ENCODE results near the gene RBM14.
"Not testable (repeated sequence)": the region's sequence is repeated elsewhere in the genome, so short reads cannot be mapped to it uniquely, and the experiment has no call there.

RBM14 gene

GRCh38 chr11:66600219-66600618 is 16.2 kb upstream of the RBM14 start:
- no peak overlapping the region for H3K4me3 ChIP-seq (ENCODE audit: low read length)
- H3K27me3 ChIP-seq (ENCODE audit: insufficient read depth, low read length): no peaks in the 10 kb centered on the region
- H3K27ac ChIP-seq (ENCODE audit: low read depth, low read length): no peak overlapping the region
- H3K9ac ChIP-seq (ENCODE audit: low read depth, low read length): no peak overlapping the region
- no peaks in the 10 kb centered on the region for H3K4me1 ChIP-seq (ENCODE audit: insufficient read depth, low read length)
- no peaks in the 10 kb centered on the region for H3K9me3 ChIP-seq (ENCODE audit: insufficient read depth, low read depth, low read length)
- 87% methylated on average over 2 of the region's 2 CpGs for WGBS
- H3K36me3 ChIP-seq (ENCODE audit: insufficient read depth, low read length): peaks cover 44% of the 10 kb centered on the region

DNA sequence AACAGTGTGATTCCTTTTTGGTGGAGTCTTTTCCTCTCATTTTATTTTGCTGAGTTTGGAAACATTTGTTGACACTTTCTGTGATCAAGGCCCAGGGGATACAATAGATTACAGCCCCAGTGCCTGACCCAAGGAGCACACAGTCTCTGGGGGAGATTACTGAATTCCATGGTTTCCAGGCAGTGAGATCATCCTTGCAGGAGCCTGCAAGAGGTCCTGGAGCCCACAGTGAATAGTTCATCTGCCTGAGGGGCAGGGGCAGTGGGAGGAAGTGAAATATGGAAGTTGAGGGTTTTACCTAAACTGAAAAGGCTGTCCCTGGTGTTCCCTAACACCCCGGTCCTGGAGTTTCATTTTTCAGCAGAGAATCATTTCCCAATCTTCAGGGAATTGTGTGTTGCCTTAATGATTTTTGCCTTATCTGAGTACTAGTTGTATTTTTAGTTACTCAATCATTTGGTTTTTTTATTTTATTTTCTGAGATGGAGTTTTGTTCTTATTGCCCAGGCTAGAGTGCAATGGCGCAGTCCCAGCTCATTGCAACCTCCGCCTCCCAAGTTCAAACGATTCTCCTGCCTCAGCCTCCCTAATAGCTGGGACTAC is 15.7 kb upstream of the RBM14 start:
- Histone ChIP-seq H3K9me3 (ENCODE audit: insufficient read depth, low read depth, low read length) (no peaks in the 10 kb centered on the region), H3K27ac (ENCODE audit: low read depth, low read length) (no peak overlapping the region), H3K9ac (ENCODE audit: low read depth, low read length) (no peak overlapping the region), H3K36me3 (ENCODE audit: insufficient read depth, low read length) (peaks cover 46% of the 10 kb centered on the region), H3K27me3 (ENCODE audit: insufficient read depth, low read length) (no peaks in the 10 kb centered on the region), H3K4me3 (ENCODE audit: low read length) (no peak overlapping the region), H3K4me1 (ENCODE audit: insufficient read depth, low read length) (no peaks in the 10 kb centered on the region)
- 100% methylated on average over 4 of the region's 4 CpGs for WGBS

GRCh38 chr11:66603072-66603471 is 13.4 kb upstream of the RBM14 start:
- Histone ChIP-seq H3K9ac (ENCODE audit: low read depth, low read length) (no peak overlapping the region), H3K4me1 (ENCODE audit: insufficient read depth, low read length) (no peaks in the 10 kb centered on the region), H3K4me3 (ENCODE audit: low read length) (no peak overlapping the region), H3K27me3 (ENCODE audit: insufficient read depth, low read length) (no peaks in the 10 kb centered on the region), H3K27ac (ENCODE audit: low read depth, low read length) (no peak overlapping the region), H3K9me3 (ENCODE audit: insufficient read depth, low read depth, low read length) (no peaks in the 10 kb centered on the region), H3K36me3 (ENCODE audit: insufficient read depth, low read length) (peaks cover 51% of the 10 kb centered on the region)
- WGBS: 96% methylated on average over 6 of the region's 6 CpGs

GRCh38 chr11:66604155-66604554 is 12.3 kb upstream of the RBM14 start:
- Histone ChIP-seq H3K4me3 (ENCODE audit: low read length) (no peak overlapping the region), H3K27ac (ENCODE audit: low read depth, low read length) (no peak overlapping the region), H3K9me3 (ENCODE audit: insufficient read depth, low read depth, low read length) (no peaks in the 10 kb centered on the region), H3K9ac (ENCODE audit: low read depth, low read length) (no peak overlapping the region), H3K36me3 (ENCODE audit: insufficient read depth, low read length) (peaks cover 49% of the 10 kb centered on the region), H3K27me3 (ENCODE audit: insufficient read depth, low read length) (no peaks in the 10 kb centered on the region), H3K4me1 (ENCODE audit: insufficient read depth, low read length) (no peaks in the 10 kb centered on the region)
- WGBS: 92% methylated on average over 5 of the region's 5 CpGs

- not testable (repeated sequence) for H3K4me1 ChIP-seq (ENCODE audit: insufficient read depth, low read length); H3K4me3 ChIP-seq (ENCODE audit: low read length); H3K27me3 ChIP-seq (ENCODE audit: insufficient read depth, low read length); H3K27ac ChIP-seq (ENCODE audit: low read depth, low read length); H3K9ac ChIP-seq (ENCODE audit: low read depth, low read length); H3K9me3 ChIP-seq (ENCODE audit: insufficient read depth, low read depth, low read length)
- peaks cover 33% of the 10 kb centered on the region for H3K36me3 ChIP-seq (ENCODE audit: insufficient read depth, low read length)
- WGBS: 94% methylated on average over 2 of the region's 3 CpGs
Observed at GRCh38 chr11:66606608-66607007, 9.8 kb upstream of the RBM14 start.

GRCh38 chr11:66607126-66607834 is 9.2 kb upstream of the RBM14 start:
- Histone ChIP-seq H3K4me3 (ENCODE audit: low read length) (no peak overlapping the region), H3K9me3 (ENCODE audit: insufficient read depth, low read depth, low read length) (no peaks in the 10 kb centered on the region), H3K36me3 (ENCODE audit: insufficient read depth, low read length) (peaks cover 29% of the 10 kb centered on the region), H3K4me1 (ENCODE audit: insufficient read depth, low read length) (no peaks in the 10 kb centered on the region), H3K27me3 (ENCODE audit: insufficient read depth, low read length) (no peaks in the 10 kb centered on the region), H3K27ac (ENCODE audit: low read depth, low read length) (no peak overlapping the region), H3K9ac (ENCODE audit: low read depth, low read length) (no peak overlapping the region)
- 93% methylated on average over 8 of the region's 8 CpGs for WGBS

DNA sequence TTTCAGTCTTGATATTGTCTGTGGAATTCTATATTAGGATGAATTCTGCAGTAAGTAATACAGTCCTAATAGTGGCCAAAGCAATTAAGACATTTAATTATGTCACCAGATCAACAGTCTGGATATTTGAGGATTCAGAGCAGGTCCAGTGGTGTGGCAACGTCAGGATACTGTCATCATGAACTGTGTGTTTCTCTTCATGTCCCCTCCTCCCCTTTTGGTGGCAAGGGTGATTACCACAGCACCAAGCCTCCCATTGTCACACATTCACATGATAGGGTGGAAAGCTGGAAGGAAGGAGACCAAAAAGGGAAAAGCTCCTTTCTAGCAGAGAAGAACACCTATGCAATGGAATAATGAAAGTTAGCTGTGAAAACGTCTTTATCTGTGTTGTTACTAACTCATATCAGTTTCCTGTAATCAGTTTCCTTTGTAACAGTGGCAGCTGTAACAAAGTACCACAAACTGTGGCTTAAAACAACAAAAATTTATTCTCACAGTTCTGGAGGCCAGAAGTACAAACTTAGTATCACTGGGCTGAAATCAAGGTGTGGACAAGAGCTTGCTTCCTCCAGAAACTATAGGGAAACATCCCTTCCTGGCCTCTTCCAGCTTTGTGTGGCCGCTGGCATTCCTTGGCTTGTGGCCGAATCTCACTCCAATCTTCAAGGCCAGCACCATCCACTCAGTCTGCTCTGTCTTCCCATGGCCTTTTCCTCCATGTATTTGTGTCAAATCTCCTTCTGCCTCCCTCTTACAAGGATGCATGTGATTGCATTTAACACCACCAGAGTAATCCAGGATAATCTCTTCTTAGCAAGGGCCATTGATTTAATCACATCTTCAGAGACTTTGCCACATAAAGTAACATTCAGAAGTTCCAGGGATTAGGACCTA is 6.5 kb upstream of the RBM14 start:
- WGBS: 84% methylated on average over 4 of the region's 4 CpGs
- no peaks in the 10 kb centered on the region for H3K27me3 ChIP-seq (ENCODE audit: insufficient read depth, low read length)
- no peaks in the 10 kb centered on the region for H3K9me3 ChIP-seq (ENCODE audit: insufficient read depth, low read depth, low read length)
- no peak overlapping the region for H3K27ac ChIP-seq (ENCODE audit: low read depth, low read length)
- H3K9ac ChIP-seq (ENCODE audit: low read depth, low read length): no peak overlapping the region
- H3K36me3 ChIP-seq (ENCODE audit: insufficient read depth, low read length): peaks cover 11% of the 10 kb centered on the region
- no peak overlapping the region for H3K4me3 ChIP-seq (ENCODE audit: low read length)
- H3K4me1 ChIP-seq (ENCODE audit: insufficient read depth, low read length): no peaks in the 10 kb centered on the region

DNA sequence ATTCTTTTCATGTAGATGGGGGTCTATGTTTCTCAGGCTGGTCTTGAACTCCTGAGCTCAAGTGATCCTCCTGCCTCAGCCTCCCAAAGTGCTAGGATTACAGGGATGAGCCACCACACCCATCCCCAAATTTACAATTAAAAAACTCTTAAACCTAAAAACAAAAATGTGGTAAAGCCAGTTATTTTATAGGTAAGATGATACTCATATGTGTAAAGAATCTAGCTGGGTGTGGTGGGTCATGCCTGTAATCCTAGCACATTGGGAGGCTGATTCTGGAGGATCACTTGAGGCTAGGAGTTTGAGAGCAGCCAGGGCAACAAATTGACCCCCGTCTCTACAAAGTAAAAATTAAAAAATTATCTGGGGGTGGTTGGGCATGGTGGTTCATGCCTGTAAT is 4.0 kb upstream of the RBM14 start:
- 100% methylated on average over 1 of the region's 1 CpG for WGBS
- Histone ChIP-seq H3K27ac (ENCODE audit: low read depth, low read length) (no peak overlapping the region), H3K9ac (ENCODE audit: low read depth, low read length) (no peak overlapping the region), H3K27me3 (ENCODE audit: insufficient read depth, low read length) (no peaks in the 10 kb centered on the region), H3K36me3 (ENCODE audit: insufficient read depth, low read length) (peaks cover 2% of the 10 kb centered on the region; the same call in 1 of the 2 replicates), H3K9me3 (ENCODE audit: insufficient read depth, low read depth, low read length) (no peaks in the 10 kb centered on the region), H3K4me3 (ENCODE audit: low read length) (no peak overlapping the region), H3K4me1 (ENCODE audit: insufficient read depth, low read length) (no peaks in the 10 kb centered on the region)

- Histone ChIP-seq H3K27me3 (ENCODE audit: insufficient read depth, low read length) (no peaks in the 10 kb centered on the region), H3K36me3 (ENCODE audit: insufficient read depth, low read length) (peaks cover 17% of the 10 kb centered on the region), H3K9me3 (ENCODE audit: insufficient read depth, low read depth, low read length) (no peaks in the 10 kb centered on the region), H3K4me3 (ENCODE audit: low read length) (no peak overlapping the region), H3K27ac (ENCODE audit: low read depth, low read length) (no peak overlapping the region), H3K9ac (ENCODE audit: low read depth, low read length) (no peak overlapping the region), H3K4me1 (ENCODE audit: insufficient read depth, low read length) (peaks cover 12% of the 10 kb centered on the region)
- WGBS: 93% methylated on average over 12 of the region's 13 CpGs
Observed at GRCh38 chr11:66614073-66614472, 2.4 kb upstream of the RBM14 start.

GRCh38 chr11:66617155-66617834 is 865 bp downstream of the RBM14 start:
- Histone ChIP-seq H3K36me3 (ENCODE audit: insufficient read depth, low read length) (peaks cover 41% of the 10 kb centered on the region), H3K9me3 (ENCODE audit: insufficient read depth, low read depth, low read length) (no peaks in the 10 kb centered on the region), H3K4me3 (ENCODE audit: low read length) (peak overlapping the region; percentile 68), H3K9ac (ENCODE audit: low read depth, low read length) (peak overlapping the region; percentile 88), H3K4me1 (ENCODE audit: insufficient read depth, low read length) (peaks cover 32% of the 10 kb centered on the region), H3K27me3 (ENCODE audit: insufficient read depth, low read length) (no peaks in the 10 kb centered on the region), H3K27ac (ENCODE audit: low read depth, low read length) (peak overlapping the region; percentile 94)
- 1% methylated on average over 37 of the region's 38 CpGs for WGBS

All from HUES64 (cell line).